Gastrocnemius medialis (tissue), 4 donors: ENCODE results near the gene PI4KA.

Source experiments
- POLR2A ChIP-seq, 2 donors: fragments of 450-650 bp; IDR thresholded peaks; one replicate each; pipeline ENCODE4 v1.6.1; 2017; ENCODE audit warnings: antibody characterized with exemption in 2 of 2, mild to moderate bottlenecking in 2 of 2, moderate library complexity in 2 of 2
- TF ChIP-seq, protein P1 (sequence below), 5 experiments: fragments of 450-650 bp in 3 of 5; fragments of 200-600 bp in 2 of 5; sonication (generic) in 2 of 5; IDR thresholded peaks in 4 of 5; conservative IDR thresholded peaks in 1 of 5; 1 replicate in 4 of 5; 2 replicates in 1 of 5; pipeline ENCODE4 v1.5.1; 2016 to 2019; ENCODE audit warnings: antibody characterized with exemption in 5 of 5, mild to moderate bottlenecking in 3 of 5, moderate library complexity in 3 of 5

DNA sequence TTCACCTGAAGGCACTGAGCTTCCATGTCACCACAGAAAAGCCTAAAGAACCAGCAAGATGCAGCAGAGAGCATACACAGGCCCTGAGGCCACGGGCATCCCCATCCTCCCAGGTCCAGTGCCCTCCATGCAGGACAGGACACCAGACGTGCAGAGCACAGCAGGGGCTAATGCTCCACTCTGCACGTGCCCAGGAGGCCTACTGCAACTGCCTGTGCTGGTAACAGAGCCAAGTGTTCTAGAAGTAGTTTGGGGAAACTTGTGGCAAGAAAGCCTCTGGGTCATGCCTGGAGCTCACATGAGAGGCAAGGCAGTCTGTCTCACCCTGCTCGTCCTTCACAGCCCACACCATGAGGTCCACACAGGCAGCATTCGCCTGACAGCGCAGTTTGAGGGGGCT is 54.0 kb downstream of the PI4KA start:
- TF ChIP-seq, protein P1, sequence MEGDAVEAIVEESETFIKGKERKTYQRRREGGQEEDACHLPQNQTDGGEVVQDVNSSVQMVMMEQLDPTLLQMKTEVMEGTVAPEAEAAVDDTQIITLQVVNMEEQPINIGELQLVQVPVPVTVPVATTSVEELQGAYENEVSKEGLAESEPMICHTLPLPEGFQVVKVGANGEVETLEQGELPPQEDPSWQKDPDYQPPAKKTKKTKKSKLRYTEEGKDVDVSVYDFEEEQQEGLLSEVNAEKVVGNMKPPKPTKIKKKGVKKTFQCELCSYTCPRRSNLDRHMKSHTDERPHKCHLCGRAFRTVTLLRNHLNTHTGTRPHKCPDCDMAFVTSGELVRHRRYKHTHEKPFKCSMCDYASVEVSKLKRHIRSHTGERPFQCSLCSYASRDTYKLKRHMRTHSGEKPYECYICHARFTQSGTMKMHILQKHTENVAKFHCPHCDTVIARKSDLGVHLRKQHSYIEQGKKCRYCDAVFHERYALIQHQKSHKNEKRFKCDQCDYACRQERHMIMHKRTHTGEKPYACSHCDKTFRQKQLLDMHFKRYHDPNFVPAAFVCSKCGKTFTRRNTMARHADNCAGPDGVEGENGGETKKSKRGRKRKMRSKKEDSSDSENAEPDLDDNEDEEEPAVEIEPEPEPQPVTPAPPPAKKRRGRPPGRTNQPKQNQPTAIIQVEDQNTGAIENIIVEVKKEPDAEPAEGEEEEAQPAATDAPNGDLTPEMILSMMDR (IDR thresholded peaks at IDR 0.05 in 4 of 5, conservative IDR thresholded peaks at IDR 0.05 in 1 of 5): no peak
- TF ChIP-seq POLR2A (IDR thresholded peaks at IDR 0.05): no peak
